GM23338 (cell line): ENCODE data around the gene RAC3. TPM values are rescaled to one million over a fixed set of nuclear protein-coding genes. Genes with fewer than 3 reads are reported as not detected.

Source experiments
- ATAC-seq: fragments of 200-7000 bp; cut with Tn5 transposase; 3 replicates; pipeline ENCODE4 v1.9.1; 2020
- DNase-seq: peaks from one replicate; pipeline ENCODE4 v3.0.0-alpha.2; 2015; ENCODE audit warnings: low spot score
- H2AFZ ChIP-seq: fragments of 200-600 bp; sonication (generic); 2 replicates; pipeline ENCODE4 v1.8.0; 2016; ENCODE audit warnings: antibody characterized with exemption, mild to moderate bottlenecking, moderate library complexity
- H3F3A ChIP-seq: fragments of 200-600 bp; sonication (generic); replicated peaks from 2 replicates; pipeline ENCODE4 v1.8.0; 2017; ENCODE audit warnings: antibody characterized with exemption, mixed run types, low read depth
- H3K27ac ChIP-seq: fragments of 200-600 bp; sonication (generic); 2 replicates; pipeline ENCODE4 v1.6.1; 2016; ENCODE audit warnings: low read depth
- H3K27me3 ChIP-seq: fragments of 200-600 bp; sonication (generic); 2 replicates; pipeline ENCODE4 v1.8.0; 2016; ENCODE audit warnings: mild to moderate bottlenecking, mixed run types, moderate library complexity; ENCODE audit not compliant: insufficient read depth
- H3K36me3 ChIP-seq: fragments of 200-600 bp; sonication (generic); 2 replicates; pipeline ENCODE4 v1.8.0; 2016; ENCODE audit warnings: mild to moderate bottlenecking; ENCODE audit not compliant: insufficient read depth
- H3K4me1 ChIP-seq: fragments of 200-600 bp; sonication (generic); 2 replicates; pipeline ENCODE4 v1.8.0; 2016; ENCODE audit warnings: mild to moderate bottlenecking, moderate library complexity; ENCODE audit not compliant: insufficient read depth
- H3K4me2 ChIP-seq: fragments of 200-600 bp; sonication (generic); 2 replicates; pipeline ENCODE4 v1.7.1; 2017; ENCODE audit warnings: mixed run types
- H3K4me3 ChIP-seq: fragments of 200-600 bp; sonication (generic); 2 replicates; pipeline ENCODE4 v1.6.1; 2016; ENCODE audit warnings: mixed run types
- H3K79me2 ChIP-seq: fragments of 200-600 bp; sonication (generic); replicated peaks from 2 replicates; pipeline ENCODE4 v1.8.0; 2017; ENCODE audit warnings: mild to moderate bottlenecking; ENCODE audit not compliant: insufficient read depth
- H3K9me2 ChIP-seq: fragments of 200-600 bp; sonication (generic); 2 replicates; pipeline ENCODE4 v1.8.0; 2017; ENCODE audit not compliant: insufficient read depth
- H4K20me1 ChIP-seq: fragments of 200-600 bp; sonication (generic); replicated peaks from 2 replicates; pipeline ENCODE4 v1.8.0; 2017; ENCODE audit warnings: mild to moderate bottlenecking; ENCODE audit not compliant: insufficient read depth
- H3K27ac Mint-ChIP-seq: 2 replicates; pipeline ENCODE4 v1.8.0; 2020; ENCODE audit warnings: inconsistent platforms, mild to moderate bottlenecking, moderate library complexity, mixed read lengths
- H3K27me3 Mint-ChIP-seq: 3 replicates; pipeline ENCODE4 v1.8.0; 2022; ENCODE audit warnings: low read depth, mild to moderate bottlenecking, moderate library complexity, mixed read lengths, inconsistent platforms; ENCODE audit not compliant: insufficient read depth, poor library complexity
- H3K36me3 Mint-ChIP-seq: 3 replicates; pipeline ENCODE4 v1.8.0; 2021; ENCODE audit warnings: low read depth, mild to moderate bottlenecking, inconsistent platforms, moderate library complexity, mixed read lengths
- H3K4me1 Mint-ChIP-seq: 3 replicates; pipeline ENCODE4 v1.8.0; 2020; ENCODE audit warnings: mild to moderate bottlenecking, inconsistent platforms, mixed read lengths
- H3K4me3 Mint-ChIP-seq: 3 replicates; pipeline ENCODE4 v1.8.0; 2021; ENCODE audit warnings: moderate library complexity, mild to moderate bottlenecking, inconsistent platforms, mixed read lengths
- H3K9me3 Mint-ChIP-seq: 3 replicates; pipeline ENCODE4 v1.8.0; 2020; ENCODE audit warnings: moderate library complexity, mild to moderate bottlenecking, inconsistent platforms, mixed read lengths
- CREB1 ChIP-seq: fragments of 250-450 bp; sonication (Bioruptor Pico); IDR thresholded peaks from 2 replicates; pipeline ENCODE4 v1.5.0; 2020; ENCODE audit warnings: low read depth, mild to moderate bottlenecking, moderate library complexity
- ETS1 ChIP-seq: IDR thresholded peaks from 2 replicates; pipeline ENCODE4 v1.6.1; 2016; ENCODE audit warnings: antibody characterized with exemption
- EZH2 ChIP-seq: fragments of 200-600 bp; sonication (generic); IDR thresholded peaks from one replicate; pipeline ENCODE4 v1.8.0; 2017; ENCODE audit warnings: antibody characterized with exemption, mild to moderate bottlenecking, low read depth; ENCODE audit not compliant: unreplicated experiment
- NANOG ChIP-seq: IDR thresholded peaks from 2 replicates; pipeline ENCODE4 v1.6.1; 2016; ENCODE audit warnings: antibody characterized with exemption, borderline replicate concordance
- POLR2AphosphoS5 ChIP-seq: IDR thresholded peaks from 2 replicates; pipeline ENCODE4 v1.6.1; 2016; ENCODE audit warnings: antibody characterized with exemption, low read depth
- STAT1 ChIP-seq: IDR thresholded peaks from one replicate; pipeline ENCODE4 v1.6.1; 2016; ENCODE audit warnings: antibody characterized with exemption; ENCODE audit not compliant: unreplicated experiment
- ZNF462 ChIP-seq: fragments of 250-450 bp; sonication (Bioruptor Pico); IDR thresholded peaks from 2 replicates; pipeline ENCODE4 v1.5.0; 2020; ENCODE audit warnings: mild to moderate bottlenecking, moderate library complexity
- polyA plus RNA-seq: library from polyadenylated mRNA; unstranded; fragments of >200 nt; fragmentation: Nextera tagmentation; extraction: Ambion mirVana; gene quantifications from 2 replicates; pipeline ENCODE4 v1.2.1, GENCODE V29; 2016
- total RNA-seq: library from RNA; depleted of rRNA; stranded (reverse); fragments of >200 nt; shearing (Covaris generic); gene quantifications from 2 replicates; pipeline ENCODE4 v1.2.3, GENCODE V29; 2014

Gene RAC3
- total and polyA plus RNA-seq, 2 experiments from 2014 or later: 31.5 to 293 TPM

- Histone ChIP-seq H3K36me3 (no peaks in the 10 kb centered on the region), H2AFZ (no peak overlapping the region), H3K27me3 (no peaks in the 10 kb centered on the region), H3F3A (peaks cover 15% of the 10 kb centered on the region), H3K4me3 (no peak overlapping the region), H3K9me2 (no peaks in the 10 kb centered on the region), H3K4me2 (no peak overlapping the region), H4K20me1 (peaks cover 3% of the 10 kb centered on the region; the same call in 1 of the 2 replicates), H3K79me2 (peaks cover 15% of the 10 kb centered on the region), H3K4me1 (peaks cover 5% of the 10 kb centered on the region; the same call in 1 of the 2 replicates), H3K27ac (no peak overlapping the region)
- Mint-ChIP-seq H3K27me3 (peaks cover 25% of the 10 kb centered on the region), H3K36me3 (no peaks in the 10 kb centered on the region; the same call in 1 of the 3 replicates), H3K4me3 (no peak overlapping the region; the same call in 2 of the 3 replicates), H3K4me1 (peaks cover 13% of the 10 kb centered on the region), H3K9me3 (no peaks in the 10 kb centered on the region; the same call in 2 of the 3 replicates), H3K27ac (no peak overlapping the region)
- no peak for ATAC-seq
- DNase-seq: no peak
- TF ChIP-seq CREB1 (no peak), ZNF462 (CRISPR knock-in tag) (no peak), ETS1 (no peak), EZH2 (no peak), POLR2AphosphoS5 (no peak), NANOG (no peak), STAT1 (no peak)
Observed at GRCh38 chr17:82025401-82026107, 5.9 kb upstream of the RAC3 start.
